Stimulated activated naive CD8-positive, alpha-beta T cell treated with anti-CD3 and anti-CD28 coated beads, Interleukin-15, amount 100 ng/mL, for 72 hours (primary cell): Measurements from ENCODE around the gene EFR3B.

ENCODE experiments used
- ATAC-seq: fragments of 150-1000 bp; cut with Tn5 transposase; 2 replicates; pipeline ENCODE4 v1.10.0; 2021; ENCODE audit warnings: mild to moderate bottlenecking, moderate library complexity
- DNase-seq, 2 donors: peaks; one replicate each; pipeline ENCODE4 v3.0.0; 2021 to 2022
- H3K27ac Mint-ChIP-seq, 2 donors: one replicate each; pipeline ENCODE4 v1.8.0; 2022; ENCODE audit warnings: mild to moderate bottlenecking in 2 of 2, mixed read lengths in 2 of 2, moderate library complexity in 2 of 2
- H3K27me3 Mint-ChIP-seq: one replicate; pipeline ENCODE4 v1.8.0; 2022; ENCODE audit warnings: mixed read lengths
- H3K4me1 Mint-ChIP-seq: one replicate; pipeline ENCODE4 v1.8.0; 2022; ENCODE audit warnings: mild to moderate bottlenecking, mixed read lengths
- H3K4me3 Mint-ChIP-seq, 2 donors: one replicate each; pipeline ENCODE4 v1.8.0; 2022; ENCODE audit warnings: mild to moderate bottlenecking in 2 of 2, mixed read lengths in 2 of 2, moderate library complexity in 1 of 2
- H3K9me3 Mint-ChIP-seq, 2 donors: one replicate each; pipeline ENCODE4 v1.8.0; 2022; ENCODE audit warnings: mixed read lengths in 2 of 2

EFR3B gene

DNA sequence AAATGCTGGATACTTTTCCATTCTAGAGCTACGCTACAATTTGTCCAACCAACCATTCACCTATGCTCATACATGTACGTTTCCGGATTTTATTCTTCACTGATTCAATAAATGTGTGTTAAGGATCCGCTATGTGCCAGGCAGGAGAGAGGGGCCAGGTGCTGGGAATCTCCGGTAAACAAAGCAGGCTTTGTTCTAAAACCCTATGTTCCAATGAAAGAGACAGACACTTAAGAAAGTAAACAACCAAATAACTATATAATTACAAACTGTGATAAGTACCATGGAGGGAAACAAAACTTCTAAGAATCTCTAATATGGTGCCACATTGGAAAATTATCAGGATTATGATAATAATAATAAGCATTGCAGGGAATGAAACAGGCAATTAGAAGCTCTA, 148.7 kb downstream of the EFR3B start:
- ATAC-seq (no peak), DNase-seq (no peak)
- Mint-ChIP-seq H3K27ac (no peak overlapping the region), H3K4me3 (no peak overlapping the region), H3K27me3 (no peaks in the 10 kb centered on the region), H3K9me3 (no peaks in the 10 kb centered on the region), H3K4me1 (no peaks in the 10 kb centered on the region)

DNA sequence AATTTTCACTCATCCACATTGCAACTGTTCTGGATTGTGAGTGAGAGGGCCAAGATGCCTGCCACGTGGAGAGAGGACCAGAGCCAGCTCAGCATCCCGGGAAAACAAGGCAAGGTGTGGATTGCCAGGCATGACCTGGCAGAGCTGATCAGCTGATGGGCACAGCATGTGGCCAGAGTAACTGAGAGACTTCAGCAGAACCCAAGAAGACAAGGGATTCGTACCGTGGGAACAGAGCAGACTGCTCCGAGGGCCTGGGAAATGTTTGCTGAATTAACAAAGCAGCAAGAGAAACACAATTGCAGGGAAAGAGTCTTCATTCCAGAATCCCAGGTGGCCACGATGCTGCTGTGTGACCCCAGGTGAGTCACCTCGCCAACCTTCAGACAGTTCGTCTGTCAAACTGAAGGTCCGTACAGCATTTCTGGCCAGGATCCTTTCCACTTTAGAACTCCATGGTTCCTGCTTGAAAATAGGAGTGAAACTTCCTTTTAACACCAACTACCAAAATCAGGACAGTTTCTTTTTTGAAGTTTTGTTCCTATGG, 152.8 kb downstream of the EFR3B start:
- Mint-ChIP-seq H3K9me3 (no peaks in the 10 kb centered on the region), H3K27ac (no peak overlapping the region), H3K4me3 (no peak overlapping the region), H3K27me3 (no peaks in the 10 kb centered on the region), H3K4me1 (no peaks in the 10 kb centered on the region)
- DNase-seq (no peak), ATAC-seq (no peak)

- Mint-ChIP-seq H3K27ac (peak overlapping the region in 1 of 2 donors; percentile 60), H3K4me3 (no peak overlapping the region), H3K9me3 (no peaks in the 10 kb centered on the region), H3K4me1 (peaks cover 14% of the 10 kb centered on the region), H3K27me3 (no peaks in the 10 kb centered on the region)
- no peak for ATAC-seq
- no peak for DNase-seq
Observed at GRCh38 chr2:25197336-25198208, 155.7 kb downstream of the EFR3B start.

DNA sequence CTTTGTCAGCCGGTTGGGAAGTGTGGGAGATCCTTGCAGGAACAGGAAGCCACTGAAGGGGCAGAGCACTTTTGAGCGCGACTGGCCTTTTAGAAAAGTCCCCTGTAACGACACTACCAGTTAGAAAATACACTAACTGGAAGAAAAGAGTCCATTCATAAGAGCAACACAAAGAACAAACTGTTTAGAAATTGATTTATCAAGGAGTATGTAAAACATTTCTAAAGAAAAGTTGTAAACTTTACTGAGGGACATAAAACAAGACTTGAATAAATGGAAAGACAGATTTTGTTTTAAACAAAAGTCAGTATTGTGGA, 156.3 kb downstream of the EFR3B start:
- ATAC-seq (no peak), DNase-seq (no peak)
- Mint-ChIP-seq H3K4me1 (peaks cover 18% of the 10 kb centered on the region), H3K27me3 (no peaks in the 10 kb centered on the region), H3K4me3 (no peak overlapping the region), H3K27ac (no peak overlapping the region), H3K9me3 (no peaks in the 10 kb centered on the region)

GRCh38 chr2:25198576-25198975, 156.7 kb downstream of the EFR3B start:
- no peak for DNase-seq
- Mint-ChIP-seq H3K27ac (no peak overlapping the region), H3K4me1 (peaks cover 22% of the 10 kb centered on the region), H3K27me3 (no peaks in the 10 kb centered on the region), H3K9me3 (no peaks in the 10 kb centered on the region), H3K4me3 (no peak overlapping the region)
- ATAC-seq: no peak

DNA sequence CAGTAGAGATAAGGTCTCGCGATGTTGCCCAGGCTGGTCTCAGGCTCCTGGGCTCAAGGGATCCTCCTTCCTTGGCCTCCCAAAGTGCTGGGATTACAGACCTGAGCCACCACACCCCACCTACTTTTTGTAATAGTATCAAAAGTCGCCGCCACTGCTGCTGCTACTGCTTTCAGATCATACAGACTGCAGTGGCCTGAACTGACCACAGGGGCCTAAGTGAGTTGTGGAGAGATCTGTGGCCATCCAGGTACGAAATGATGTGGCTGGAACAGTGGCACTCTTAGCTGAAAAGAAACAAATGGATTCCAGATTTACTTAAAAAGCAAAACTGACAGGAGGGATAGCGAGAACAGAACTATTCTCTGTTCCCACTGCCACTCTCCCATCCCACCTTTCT, 159.4 kb downstream of the EFR3B start:
- peaks cover 23% of the 10 kb centered on the region for H3K4me1 Mint-ChIP-seq
- peak; percentile 47 for ATAC-seq
- H3K27me3 Mint-ChIP-seq: no peaks in the 10 kb centered on the region
- no peaks in the 10 kb centered on the region for H3K9me3 Mint-ChIP-seq
- no peak for DNase-seq
- no peak overlapping the region for H3K4me3 Mint-ChIP-seq
- H3K27ac Mint-ChIP-seq: no peak overlapping the region

GRCh38 chr2:25201794-25202193, 159.9 kb downstream of the EFR3B start:
- peaks cover 28% of the 10 kb centered on the region for H3K4me1 Mint-ChIP-seq
- no peaks in the 10 kb centered on the region for H3K27me3 Mint-ChIP-seq
- no peaks in the 10 kb centered on the region for H3K9me3 Mint-ChIP-seq
- no peak overlapping the region for H3K4me3 Mint-ChIP-seq
- ATAC-seq (peak; percentile 31), DNase-seq (no peak)
- H3K27ac Mint-ChIP-seq: no peak overlapping the region

DNA sequence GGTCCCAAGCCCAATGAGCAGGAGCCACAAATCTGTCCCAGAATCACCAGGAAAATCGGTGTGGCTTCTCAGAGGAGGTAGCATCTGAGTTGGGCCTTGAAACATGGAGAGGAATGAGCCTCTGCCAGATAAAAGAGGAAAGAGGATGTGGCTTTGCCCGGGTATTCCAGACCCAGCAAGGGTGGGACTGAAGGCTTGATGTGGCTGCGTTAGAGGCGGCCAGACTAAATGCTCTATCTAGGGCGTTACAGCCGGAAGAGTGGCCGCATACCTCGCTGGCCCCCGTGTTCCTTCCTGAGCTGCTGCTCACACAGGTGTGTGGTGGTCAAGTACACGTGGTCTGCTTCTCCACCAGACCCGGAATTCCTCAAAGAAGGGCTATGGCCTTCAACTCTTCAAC, 160.4 kb downstream of the EFR3B start:
- no peak for DNase-seq
- ATAC-seq: no peak
- Mint-ChIP-seq H3K4me3 (no peak overlapping the region), H3K27ac (no peak overlapping the region), H3K4me1 (peaks cover 33% of the 10 kb centered on the region), H3K9me3 (no peaks in the 10 kb centered on the region), H3K27me3 (no peaks in the 10 kb centered on the region)

- H3K4me3 Mint-ChIP-seq: no peak overlapping the region
- ATAC-seq (peak; percentile 46), DNase-seq (no peak)
- no peaks in the 10 kb centered on the region for H3K9me3 Mint-ChIP-seq
- no peaks in the 10 kb centered on the region for H3K27me3 Mint-ChIP-seq
- peaks cover 52% of the 10 kb centered on the region for H3K4me1 Mint-ChIP-seq
- no peak overlapping the region for H3K27ac Mint-ChIP-seq
Observed at GRCh38 chr2:25204190-25204838, 162.4 kb downstream of the EFR3B start.

DNA sequence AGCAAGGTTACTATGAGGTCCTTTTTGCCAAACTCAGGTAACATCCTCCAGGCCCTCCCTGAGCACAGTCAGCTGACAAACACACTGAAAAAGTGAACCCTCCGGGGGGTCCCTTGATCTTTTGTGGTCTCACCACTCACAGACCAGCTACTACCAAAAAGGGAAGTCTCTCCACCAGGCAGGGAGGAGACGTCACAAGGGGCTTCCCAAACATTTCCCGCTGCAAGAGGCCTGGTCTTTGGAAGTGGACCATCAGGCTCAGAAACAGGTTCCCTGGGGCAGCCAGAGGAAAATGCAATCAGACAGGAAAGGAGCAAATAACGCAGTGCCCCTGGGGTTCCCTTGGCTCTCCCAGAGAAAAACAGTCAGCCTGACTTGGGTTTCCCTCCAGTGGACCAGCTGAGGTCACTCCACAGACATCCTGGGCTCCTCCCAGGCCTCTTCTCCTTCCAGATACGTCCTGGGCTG, 165.2 kb downstream of the EFR3B start:
- DNase-seq (no peak), ATAC-seq (no peak)
- Mint-ChIP-seq H3K27ac (peak overlapping the region; percentile 81 to 93), H3K4me3 (peak overlapping the region; percentile 50 to 57), H3K4me1 (peaks cover 68% of the 10 kb centered on the region), H3K9me3 (no peaks in the 10 kb centered on the region), H3K27me3 (no peaks in the 10 kb centered on the region)
